Effector memory CD4-positive, alpha-beta T cell (primary cell): Measurements from ENCODE around the gene RPLP2.

Source experiments
- DNase-seq, 3 donors: peaks; one replicate each; pipeline ENCODE4 v3.0.0-alpha.2; 2020
- H3K27ac ChIP-seq: 2 replicates; pipeline ENCODE4 v1.7.0; 2013; ENCODE audit warnings: mild to moderate bottlenecking, low read length, moderate library complexity; ENCODE audit not compliant: insufficient read depth, poor library complexity, severe bottlenecking
- H3K27me3 ChIP-seq: replicated peaks from 2 replicates; pipeline ENCODE4 v1.7.0; 2013; ENCODE audit warnings: mild to moderate bottlenecking, low read length; ENCODE audit not compliant: insufficient read depth, control insufficient read depth, poor library complexity, severe bottlenecking
- H3K36me3 ChIP-seq: 2 replicates; pipeline ENCODE4 v1.7.0; 2013; ENCODE audit warnings: mild to moderate bottlenecking, low read length, moderate library complexity; ENCODE audit not compliant: control insufficient read depth, insufficient read depth
- H3K4me1 ChIP-seq: 2 replicates; pipeline ENCODE4 v1.7.0; 2013; ENCODE audit warnings: low read length, mild to moderate bottlenecking; ENCODE audit not compliant: control insufficient read depth, insufficient read depth, poor library complexity, severe bottlenecking
- H3K4me3 ChIP-seq: 2 replicates; pipeline ENCODE4 v1.7.0; 2013; ENCODE audit warnings: low read length, low read depth, mild to moderate bottlenecking; ENCODE audit not compliant: insufficient read depth, poor library complexity, severe bottlenecking
- H3K9me3 ChIP-seq: 2 replicates; pipeline ENCODE4 v1.7.0; 2013; ENCODE audit warnings: mild to moderate bottlenecking, low read length, moderate library complexity; ENCODE audit not compliant: control insufficient read depth

RPLP2 gene

DNA sequence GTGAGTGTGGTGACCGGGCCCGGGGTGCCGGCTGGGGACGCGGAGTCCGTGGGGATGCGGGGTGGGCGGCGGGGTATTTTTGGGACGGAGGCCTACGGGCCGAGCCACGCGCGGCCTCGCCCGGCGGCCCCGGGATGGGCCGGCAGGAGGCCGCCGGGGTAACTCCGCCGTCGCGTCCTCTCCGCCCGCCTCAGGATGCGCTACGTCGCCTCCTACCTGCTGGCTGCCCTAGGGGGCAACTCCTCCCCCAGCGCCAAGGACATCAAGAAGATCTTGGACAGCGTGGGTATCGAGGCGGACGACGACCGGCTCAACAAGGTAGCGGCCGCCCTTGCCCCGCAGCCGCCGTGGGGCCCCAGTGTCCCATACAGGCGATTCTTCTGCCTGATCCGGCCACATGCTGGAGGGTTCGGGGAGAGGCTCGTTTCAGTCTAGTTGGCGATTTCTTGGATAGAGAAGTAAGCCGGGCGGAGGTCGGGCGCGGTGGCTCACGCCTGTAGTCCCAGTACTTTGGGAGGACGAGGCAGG, 337 bp downstream of the RPLP2 start:
- H3K9me3 ChIP-seq = no peaks in the 10 kb centered on the region
- peak overlapping the region; percentile 98 for H3K27ac ChIP-seq
- peaks cover 26% of the 10 kb centered on the region for H3K36me3 ChIP-seq
- no peaks in the 10 kb centered on the region for H3K27me3 ChIP-seq
- H3K4me1 ChIP-seq = peaks cover 26% of the 10 kb centered on the region
- no peak for DNase-seq
- H3K4me3 ChIP-seq = peak overlapping the region; percentile 98

DNA sequence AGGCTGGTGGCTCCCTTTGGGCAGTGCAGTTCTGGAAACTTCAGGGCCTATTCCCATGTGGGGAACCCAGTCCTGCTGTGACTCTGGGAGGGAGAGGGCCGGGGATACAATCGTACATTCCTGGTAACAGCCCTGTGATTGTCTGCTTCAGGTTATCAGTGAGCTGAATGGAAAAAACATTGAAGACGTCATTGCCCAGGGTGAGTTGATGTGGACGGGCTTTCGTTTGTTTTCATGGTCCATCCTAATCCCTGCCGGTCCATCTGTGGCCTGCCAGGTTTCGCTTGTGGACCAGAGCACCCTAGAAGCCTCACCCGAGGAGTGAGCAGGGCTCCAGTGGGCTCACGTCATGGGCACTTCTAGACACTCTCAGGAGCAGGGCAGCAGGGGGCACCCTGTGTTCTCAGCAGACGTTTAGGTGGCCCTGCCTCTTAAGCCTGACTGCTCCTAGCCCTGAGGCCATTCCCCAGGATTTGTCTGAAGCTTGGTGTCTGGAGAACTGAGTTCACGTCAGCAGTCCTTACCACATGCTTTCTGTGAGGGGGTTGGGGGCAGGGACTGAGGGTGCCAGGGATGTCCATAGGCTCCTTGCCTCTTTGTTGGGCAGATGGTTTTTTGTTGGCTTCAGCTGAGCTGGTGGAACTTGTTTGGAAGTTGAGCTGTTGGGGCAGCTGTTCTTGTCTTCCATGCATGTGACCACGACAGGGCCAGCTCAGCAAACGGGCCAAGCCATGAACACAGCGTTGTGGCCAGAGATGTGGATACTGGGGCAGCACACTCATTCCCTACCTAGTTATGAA, 1.9 kb downstream of the RPLP2 start:
- peaks cover 22% of the 10 kb centered on the region for H3K4me1 ChIP-seq
- peak overlapping the region; percentile 24 for H3K27ac ChIP-seq
- H3K9me3 ChIP-seq = no peaks in the 10 kb centered on the region
- H3K4me3 ChIP-seq = no peak overlapping the region
- DNase-seq = no peak
- no peaks in the 10 kb centered on the region for H3K27me3 ChIP-seq
- peaks cover 26% of the 10 kb centered on the region for H3K36me3 ChIP-seq

DNA sequence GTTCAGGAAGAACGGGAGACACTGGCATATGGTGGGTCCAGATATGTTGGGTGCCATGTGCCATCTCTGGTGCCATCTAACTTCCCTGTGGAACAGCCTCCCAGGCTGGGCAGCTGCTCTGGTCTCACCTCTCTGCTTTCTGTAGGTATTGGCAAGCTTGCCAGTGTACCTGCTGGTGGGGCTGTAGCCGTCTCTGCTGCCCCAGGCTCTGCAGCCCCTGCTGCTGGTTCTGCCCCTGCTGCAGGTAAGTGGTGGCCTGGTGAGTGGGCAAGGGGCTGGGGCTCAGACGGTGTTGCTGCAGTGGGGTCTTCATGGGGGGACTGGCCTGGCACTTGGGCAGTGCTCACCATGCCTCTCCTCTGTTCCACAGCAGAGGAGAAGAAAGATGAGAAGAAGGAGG, 2.6 kb downstream of the RPLP2 start:
- H3K27me3 ChIP-seq = no peaks in the 10 kb centered on the region
- H3K4me3 ChIP-seq = no peak overlapping the region
- no peaks in the 10 kb centered on the region for H3K9me3 ChIP-seq
- peaks cover 26% of the 10 kb centered on the region for H3K36me3 ChIP-seq
- peaks cover 22% of the 10 kb centered on the region for H3K4me1 ChIP-seq
- H3K27ac ChIP-seq = no peak overlapping the region
- DNase-seq = no peak

DNA sequence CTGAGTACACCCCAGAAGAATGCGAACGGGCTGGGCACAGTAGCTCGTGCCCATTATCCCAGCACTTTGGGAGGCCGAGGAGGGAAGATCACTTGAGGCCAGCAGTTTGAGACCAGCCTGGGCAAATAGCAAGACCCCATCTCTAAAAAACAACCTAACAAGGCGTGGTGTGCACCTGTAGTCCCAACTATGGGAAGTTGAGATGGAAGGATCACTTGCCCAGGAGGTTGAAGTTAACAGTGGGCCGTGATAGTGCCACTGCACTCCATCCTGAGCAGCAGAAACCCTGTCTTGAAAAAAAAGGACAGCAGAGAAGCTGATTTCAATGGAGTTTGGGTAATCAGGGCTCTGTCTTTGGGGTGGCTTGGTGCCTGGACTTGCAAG, 3.3 kb downstream of the RPLP2 start:
- no peak for DNase-seq
- no peaks in the 10 kb centered on the region for H3K9me3 ChIP-seq
- no peaks in the 10 kb centered on the region for H3K27me3 ChIP-seq
- H3K36me3 ChIP-seq = peaks cover 26% of the 10 kb centered on the region
- peaks cover 22% of the 10 kb centered on the region for H3K4me1 ChIP-seq
- H3K27ac ChIP-seq = no peak overlapping the region
- no peak overlapping the region for H3K4me3 ChIP-seq

DNA sequence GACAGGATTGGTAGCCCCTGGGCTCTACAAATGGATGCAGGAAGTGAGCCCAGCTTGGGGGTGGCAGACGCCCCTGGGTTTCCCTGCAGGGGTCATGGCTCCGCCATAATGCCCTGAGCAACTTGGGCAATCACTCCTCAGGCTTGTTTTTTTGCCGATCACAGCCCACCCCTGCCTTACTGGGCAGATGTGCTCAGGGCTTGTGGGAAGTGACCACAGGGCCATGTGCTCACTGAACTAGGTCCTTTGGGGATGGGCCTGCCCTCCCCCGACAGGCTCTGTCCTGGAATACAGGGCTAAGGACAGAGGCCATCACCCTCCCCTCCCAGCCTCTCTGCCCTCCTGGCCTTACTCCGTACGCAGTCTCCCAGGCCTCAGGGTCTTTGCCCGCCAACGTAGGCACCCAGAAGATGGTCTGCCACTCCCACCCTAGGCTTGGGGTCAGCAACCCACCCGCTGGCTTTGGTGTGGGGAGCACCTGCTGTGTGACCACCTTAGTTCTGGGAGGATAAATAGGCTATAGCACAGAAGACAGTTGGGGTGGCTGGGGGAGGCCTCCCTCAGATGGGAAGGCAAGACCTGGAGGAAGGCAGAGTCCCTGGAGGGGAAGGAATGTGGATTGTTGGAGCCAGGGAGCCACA, 3.8 kb downstream of the RPLP2 start:
- peaks cover 26% of the 10 kb centered on the region for H3K36me3 ChIP-seq
- no peaks in the 10 kb centered on the region for H3K9me3 ChIP-seq
- no peak overlapping the region for H3K27ac ChIP-seq
- no peak overlapping the region for H3K4me3 ChIP-seq
- no peaks in the 10 kb centered on the region for H3K27me3 ChIP-seq
- peaks cover 21% of the 10 kb centered on the region for H3K4me1 ChIP-seq
- DNase-seq = no peak

DNA sequence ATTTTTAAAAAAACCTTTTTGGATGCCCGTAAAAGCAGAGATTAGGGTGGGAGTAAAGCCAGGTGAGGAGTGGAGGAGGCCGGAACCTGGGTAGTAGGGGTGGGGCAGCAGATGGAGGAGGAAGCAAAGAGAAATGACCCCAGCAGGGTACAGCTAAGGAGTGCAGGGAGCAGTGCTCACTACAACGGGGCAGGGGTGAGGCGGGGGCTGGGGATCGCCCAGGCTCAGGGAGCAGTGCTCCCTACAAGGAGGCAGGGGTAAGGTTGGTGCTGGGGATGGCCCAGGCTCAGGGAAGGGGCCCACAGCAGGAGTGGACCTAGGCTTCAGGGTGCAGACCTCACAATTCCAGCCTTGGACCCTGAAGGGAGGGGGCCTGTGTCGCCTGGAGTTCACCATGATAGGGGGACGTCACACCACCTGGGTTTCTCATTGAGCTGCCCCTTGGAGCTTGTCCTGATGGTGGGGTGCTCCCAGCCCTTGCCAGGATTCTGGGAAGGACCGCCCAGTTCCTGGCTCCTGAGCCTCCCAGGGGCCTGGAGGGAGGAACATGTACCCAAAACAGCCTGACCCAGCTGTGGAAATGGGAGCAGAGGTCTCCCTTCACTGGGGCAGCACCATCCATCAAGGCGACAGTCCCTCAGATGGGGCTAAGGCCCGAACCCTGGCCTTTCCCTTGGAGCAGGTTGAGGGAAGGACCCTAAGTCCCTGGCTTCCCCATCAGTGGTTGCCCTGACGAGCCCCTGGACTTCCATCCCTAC, 6.1 kb downstream of the RPLP2 start:
- peaks cover 26% of the 10 kb centered on the region for H3K36me3 ChIP-seq
- H3K27ac ChIP-seq = no peak overlapping the region
- H3K27me3 ChIP-seq = no peaks in the 10 kb centered on the region
- DNase-seq = no peak
- no peaks in the 10 kb centered on the region for H3K9me3 ChIP-seq
- H3K4me1 ChIP-seq = peaks cover 23% of the 10 kb centered on the region
- H3K4me3 ChIP-seq = no peak overlapping the region

DNA sequence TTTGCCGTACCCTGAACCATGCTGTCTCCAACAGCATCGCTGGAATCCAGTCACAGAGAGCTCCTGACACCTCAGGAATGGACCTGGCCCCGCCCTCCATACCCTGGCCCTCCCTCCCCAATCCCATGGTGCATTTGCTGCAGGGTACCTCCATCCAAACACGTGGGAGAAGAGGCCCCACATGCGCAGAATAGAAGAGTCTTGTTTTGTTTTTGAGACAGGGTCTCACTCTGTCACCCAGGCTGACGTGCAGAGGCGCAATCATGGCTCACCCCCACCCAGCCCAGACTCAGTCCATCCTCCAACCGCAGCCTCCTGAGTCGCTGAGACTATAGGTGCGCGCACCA, 6.6 kb downstream of the RPLP2 start:
- Histone ChIP-seq H3K27me3 (no peaks in the 10 kb centered on the region), H3K4me1 (peaks cover 23% of the 10 kb centered on the region), H3K9me3 (no peaks in the 10 kb centered on the region), H3K27ac (no peak overlapping the region), H3K4me3 (no peak overlapping the region), H3K36me3 (peaks cover 21% of the 10 kb centered on the region)
- DNase-seq = no peak

DNA sequence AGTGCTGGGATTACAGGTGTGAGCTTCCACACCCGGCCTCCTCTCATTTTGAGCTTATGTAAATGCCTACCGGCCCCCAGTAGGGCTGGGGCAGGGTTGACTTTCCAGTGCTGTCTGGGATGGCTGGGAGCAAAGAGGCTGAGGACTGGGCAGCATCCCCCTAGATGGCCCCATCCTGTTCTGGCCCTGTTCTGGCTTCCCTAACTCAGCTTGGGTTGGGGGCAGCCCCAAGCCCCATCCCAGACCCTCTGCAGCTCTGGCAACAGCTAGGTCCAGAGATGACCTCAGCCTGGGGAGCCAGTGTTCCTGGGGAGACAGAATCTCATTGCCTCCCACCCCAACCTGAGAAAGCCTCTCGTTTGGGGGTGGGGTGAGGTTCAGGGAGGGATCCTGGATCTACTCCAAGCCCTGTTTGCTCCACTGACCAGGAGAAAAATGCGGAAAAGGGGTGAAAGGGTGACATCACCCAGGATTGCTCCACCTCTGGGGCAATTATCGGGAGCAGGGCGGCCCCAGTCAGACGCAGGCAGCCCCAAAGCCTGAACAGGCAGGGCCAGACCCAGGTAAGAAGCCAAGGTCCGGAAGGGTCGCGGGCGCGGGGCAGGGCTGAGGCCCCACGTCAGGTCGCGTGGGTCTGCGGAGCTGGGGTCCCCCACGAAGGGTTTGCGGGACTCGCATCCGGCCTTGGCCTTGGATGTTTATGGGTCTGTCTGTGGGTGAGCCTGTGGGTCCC, 8.8 kb downstream of the RPLP2 start, which contains the start of gene PNPLA2:
PNPLA2 (plus strand) TSS at position 519 of the 733 bp plus-strand sequence. CDS start 805 bp downstream, outside the sequence.
- Histone ChIP-seq H3K4me3 (peak within 1 kb of the TSS; percentile 93), H3K27ac (peak within 1 kb of the TSS; percentile 91), H3K4me1 (peaks cover 22% of the 10 kb centered on the region), H3K36me3 (peaks cover 11% of the 10 kb centered on the region), H3K9me3 (no peaks in the 10 kb centered on the region), H3K27me3 (no peaks in the 10 kb centered on the region)
- DNase-seq = no peak

DNA sequence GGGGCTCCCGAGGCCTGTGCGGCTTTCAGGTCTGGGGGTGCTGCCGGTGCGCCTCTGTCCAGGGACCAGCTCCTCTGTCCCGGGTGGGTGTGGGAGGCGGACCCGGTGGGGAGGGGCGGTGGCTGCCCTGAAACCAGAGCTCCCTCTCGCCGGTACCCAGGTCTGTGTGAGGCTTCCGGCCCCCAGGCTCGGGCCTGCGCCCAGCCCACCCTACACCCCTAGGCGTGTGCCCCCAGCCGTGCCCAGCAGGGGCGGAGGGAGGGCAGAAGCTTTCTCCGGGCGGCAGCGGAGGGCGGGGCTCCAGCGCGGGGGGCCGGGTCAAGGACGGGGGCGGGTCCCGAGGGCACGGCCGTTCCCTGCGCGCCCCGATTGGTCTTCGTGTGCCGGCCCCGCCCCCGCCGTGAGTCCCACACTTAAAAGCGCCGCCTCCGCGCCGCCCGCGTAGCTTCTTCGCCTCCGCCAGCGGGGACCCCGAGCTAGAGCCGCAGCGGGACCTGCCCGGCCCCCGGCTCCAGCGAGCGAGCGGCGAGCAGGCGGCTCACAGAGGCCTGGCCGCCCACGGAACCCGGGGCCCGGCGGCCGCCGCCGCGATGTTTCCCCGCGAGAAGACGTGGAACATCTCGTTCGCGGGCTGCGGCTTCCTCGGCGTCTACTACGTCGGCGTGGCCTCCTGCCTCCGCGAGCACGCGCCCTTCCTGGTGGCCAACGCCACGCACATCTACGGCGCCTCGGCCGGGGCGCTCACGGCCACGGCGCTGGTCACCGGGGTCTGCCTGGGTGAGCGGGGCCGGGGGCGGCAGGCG, 9.6 kb downstream of the RPLP2 start:
- Histone ChIP-seq H3K27me3 (no peaks in the 10 kb centered on the region), H3K36me3 (peaks cover 18% of the 10 kb centered on the region), H3K27ac (peak overlapping the region; percentile 91), H3K4me1 (peaks cover 22% of the 10 kb centered on the region), H3K4me3 (peak overlapping the region; percentile 93), H3K9me3 (no peaks in the 10 kb centered on the region)
- DNase-seq = peak; percentile 81 to 88 (median 85)
